IMR-90 (cell line): ENCODE results near the gene IP6K1. TPM values are rescaled to one million over a fixed set of nuclear protein-coding genes. Genes with fewer than 3 reads are reported as not detected.
A peak's percentile ranks its signal among the peaks of the same experiment; 100 is the strongest.

Experiments
- ATAC-seq: fragments of 200-7000 bp; cut with Tn5 transposase; 2 replicates; pipeline ENCODE4 v1.9.1; 2020; ENCODE audit warnings: low read depth, mild to moderate bottlenecking, moderate library complexity
- BruUV-seq: library from RNA; stranded (reverse); fragments of 400-500 nt; replicated peaks from 2 replicates; lab custom pipeline; 2021; lab: Mats Ljungman, UMichigan
- CTCF ChIA-PET: fragments of 300-600 bp; formaldehyde crosslinking; extraction: SDS; loops from one replicate; lab custom pipeline; 2021; ENCODE audit warnings: antibody characterized with exemption; lab: Yijun Ruan, JAX
- POLR2A ChIA-PET: fragments of 300-600 bp; sonication (Branson Sonifier 250); formaldehyde crosslinking; loops from one replicate; lab custom pipeline; 2022; ENCODE audit warnings: antibody characterized with exemption; ENCODE audit not compliant: unreplicated experiment; lab: Charles Lee
- DNase-seq: peaks from one replicate; pipeline ENCODE4 v3.0.0; 2013
- H2AFZ ChIP-seq: replicated peaks from 2 replicates; pipeline ENCODE3; 2013; ENCODE audit warnings: low read length, mild to moderate bottlenecking; ENCODE audit not compliant: poor library complexity
- H2AK5ac ChIP-seq: 2 replicates; pipeline ENCODE4 v1.6.1; 2013; ENCODE audit warnings: low read depth, low read length, inconsistent platforms
- H2AK9ac ChIP-seq: replicated peaks from 2 replicates; pipeline ENCODE3; 2013; ENCODE audit warnings: mild to moderate bottlenecking, low read depth, low read length, moderate library complexity; ENCODE audit not compliant: poor library complexity
- H2BK120ac ChIP-seq: 2 replicates; pipeline ENCODE4 v1.6.1; 2013; ENCODE audit warnings: low read depth, low read length, inconsistent platforms
- H2BK15ac ChIP-seq: 3 replicates; pipeline ENCODE4 v1.6.1; 2013; ENCODE audit warnings: low read depth, low read length, inconsistent platforms
- H2BK20ac ChIP-seq: 2 replicates; pipeline ENCODE4 v1.6.1; 2013; ENCODE audit warnings: low read depth, mild to moderate bottlenecking, inconsistent platforms, low read length, moderate library complexity
- H2BK5ac ChIP-seq: 2 replicates; pipeline ENCODE4 v1.6.1; 2013; ENCODE audit warnings: mild to moderate bottlenecking, low read depth, low read length, inconsistent platforms; ENCODE audit not compliant: poor library complexity, severe bottlenecking
- H3K14ac ChIP-seq: replicated peaks from 2 replicates; pipeline ENCODE4 v1.6.1; 2013; ENCODE audit warnings: low read depth, low read length, inconsistent platforms
- H3K18ac ChIP-seq: 2 replicates; pipeline ENCODE4 v1.6.1; 2013; ENCODE audit warnings: low read depth, low read length, control low read depth
- H3K23ac ChIP-seq: 2 replicates; pipeline ENCODE4 v1.6.1; 2013; ENCODE audit warnings: low read depth, low read length, inconsistent platforms
- H3K27ac ChIP-seq: 2 replicates; pipeline ENCODE4 v1.5.1; 2013; ENCODE audit warnings: mild to moderate bottlenecking, control low read depth, low read length; ENCODE audit not compliant: insufficient read depth
- H3K27me3 ChIP-seq: 2 replicates; pipeline ENCODE4 v1.6.1; 2013; ENCODE audit warnings: low read length; ENCODE audit not compliant: control insufficient read depth, insufficient read depth
- H3K36me3 ChIP-seq: 2 replicates; pipeline ENCODE4 v1.6.1; 2013; ENCODE audit warnings: low read length, mixed read lengths; ENCODE audit not compliant: control insufficient read depth, insufficient read depth
- H3K4ac ChIP-seq: 2 replicates; pipeline ENCODE4 v1.6.1; 2013; ENCODE audit warnings: low read depth, low read length, inconsistent platforms
- H3K4me1 ChIP-seq: 2 replicates; pipeline ENCODE4 v1.6.1; 2013; ENCODE audit warnings: low read length, mixed read lengths; ENCODE audit not compliant: control insufficient read depth, insufficient read depth
- H3K4me2 ChIP-seq: 2 replicates; pipeline ENCODE4 v1.6.1; 2013; ENCODE audit warnings: low read depth, mild to moderate bottlenecking, control low read depth, low read length, moderate library complexity
- H3K4me3 ChIP-seq: 2 replicates; pipeline ENCODE4 v1.5.1; 2013; ENCODE audit warnings: low read depth, mild to moderate bottlenecking, control low read depth, low read length, moderate library complexity; ENCODE audit not compliant: insufficient read depth
- H3K56ac ChIP-seq: 2 replicates; pipeline ENCODE4 v1.6.1; 2013; ENCODE audit warnings: low read length, inconsistent platforms; ENCODE audit not compliant: insufficient read depth; ENCODE audit errors: extremely low read depth
- H3K79me1 ChIP-seq, 2 experiments: 2 replicates each; pipeline ENCODE4 v1.6.1; 2013; ENCODE audit warnings: low read length in 2 of 2, inconsistent platforms in 1 of 2, low read depth in 1 of 2
- H3K9ac ChIP-seq: 2 replicates; pipeline ENCODE4 v1.6.1; 2013; ENCODE audit warnings: low read depth, low read length, control low read depth
- H3K9me1 ChIP-seq: 2 replicates; pipeline ENCODE4 v1.6.1; 2013; ENCODE audit warnings: low read length, inconsistent platforms; ENCODE audit not compliant: insufficient read depth
- H3K9me3 ChIP-seq: 2 replicates; pipeline ENCODE4 v1.6.1; 2013; ENCODE audit warnings: low read length; ENCODE audit not compliant: control insufficient read depth, insufficient read depth
- H4K20me1 ChIP-seq: 2 replicates; pipeline ENCODE4 v1.6.1; 2013; ENCODE audit warnings: low read length, inconsistent platforms; ENCODE audit not compliant: insufficient read depth
- H4K5ac ChIP-seq: 2 replicates; pipeline ENCODE4 v1.6.1; 2013; ENCODE audit warnings: mild to moderate bottlenecking, low read depth, low read length, control low read depth
- H4K8ac ChIP-seq, 2 experiments: 2 replicates each; pipeline ENCODE4 v1.6.1; 2013; ENCODE audit warnings: low read depth in 2 of 2, low read length in 2 of 2, control low read depth in 1 of 2, inconsistent platforms in 1 of 2
- H4K91ac ChIP-seq: 2 replicates; pipeline ENCODE4 v1.6.1; 2013; ENCODE audit warnings: low read depth, low read length, inconsistent platforms; ENCODE audit not compliant: insufficient read depth
- BHLHE40 ChIP-seq: fragments of 150-350 bp; IDR thresholded peaks from 2 replicates; pipeline ENCODE4 v1.6.1; 2016; ENCODE audit warnings: mild to moderate bottlenecking, low read depth, low read length
- CEBPB ChIP-seq: IDR thresholded peaks from 2 replicates; pipeline ENCODE4 v1.6.1; 2012; ENCODE audit warnings: low read depth, low read length, improper control_type of control experiment
- CHD1 ChIP-seq: IDR thresholded peaks from 2 replicates; pipeline ENCODE4 v1.6.1; 2012; ENCODE audit warnings: low read depth, low read length, improper control_type of control experiment
- CTCF ChIP-seq: conservative IDR thresholded peaks from 2 replicates; pipeline ENCODE4 v1.5.1; 2012; ENCODE audit warnings: mild to moderate bottlenecking, low read depth, low read length, improper control_type of control experiment
- MAFK ChIP-seq: IDR thresholded peaks from 2 replicates; pipeline ENCODE4 v1.6.1; 2012; ENCODE audit warnings: low read depth, low read length, improper control_type of control experiment
- MAZ ChIP-seq: IDR thresholded peaks from 2 replicates; pipeline ENCODE4 v1.6.1; 2012; ENCODE audit warnings: low read depth, mild to moderate bottlenecking, low read length, improper control_type of control experiment, moderate library complexity, borderline replicate concordance
- MXI1 ChIP-seq: IDR thresholded peaks from 2 replicates; pipeline ENCODE4 v1.6.1; 2012; ENCODE audit warnings: low read depth, mild to moderate bottlenecking, low read length, moderate library complexity, borderline replicate concordance
- NFE2L2 ChIP-seq: fragments of 150-350 bp; IDR thresholded peaks from 2 replicates; pipeline ENCODE4 v1.6.1; 2016; ENCODE audit warnings: low read depth, mild to moderate bottlenecking, low read length
- POLR2A ChIP-seq: IDR thresholded peaks from 2 replicates; pipeline ENCODE4 v1.6.1; 2012; ENCODE audit warnings: mild to moderate bottlenecking, low read depth, low read length
- RAD21 ChIP-seq: IDR thresholded peaks from 2 replicates; pipeline ENCODE4 v1.6.1; 2012; ENCODE audit warnings: low read length, improper control_type of control experiment
- RCOR1 ChIP-seq: IDR thresholded peaks from 2 replicates; pipeline ENCODE4 v1.6.1; 2012; ENCODE audit warnings: mild to moderate bottlenecking, low read length, improper control_type of control experiment; ENCODE audit not compliant: insufficient replicate concordance
- WGBS, 2 experiments: methylation state at CpG; one replicate each; pipeline versions ENCODE4 v1.1.5 to v1.1.7; 2013; ENCODE audit warnings: missing lambda C conversion rate in 2 of 2; ENCODE audit not compliant: insufficient read length in 1 of 2; ENCODE audit errors: extremely low coverage in 2 of 2; 5-methylcytosine and 5-hydroxymethylcytosine counted together
- dilution Hi-C: fragments of 300-500 bp; cut with HindIII; formaldehyde crosslinking; loops from one replicate; pipeline ENCODE4 v1.14.3; 2018; ENCODE audit warnings: low sequenced_read_pairs; ENCODE audit not compliant: unreplicated experiment
- in situ Hi-C: fragments of 300-500 bp; cut with MboI; formaldehyde crosslinking; loops from 3 replicates; pipeline ENCODE4 v1.14.3; 2019; ENCODE audit warnings: low sequenced_read_pairs, inconsistent platforms, mixed read lengths
- intact Hi-C: fragments of 100-400 bp; cut with micrococcal nuclease; formaldehyde crosslinking; loops from 2 replicates; pipeline ENCODE4 v1.10.0; 2022
- polyA plus RNA-seq, 3 experiments: library from polyadenylated mRNA; depleted of rRNA; stranded (reverse); fragments of >200 nt; gene quantifications; 2 replicates each; pipeline ENCODE4 v1.2.3, GENCODE V29; 2012; ENCODE audit warnings: low replicate concordance in 1 of 3
- total RNA-seq: library from RNA; depleted of rRNA; stranded (reverse); fragments of >200 nt; gene quantifications from 2 replicates; pipeline ENCODE4 v1.2.3, GENCODE V29; 2012
- TF ChIP-seq, protein P1 (sequence below): fragments of 150-350 bp; IDR thresholded peaks from 2 replicates; pipeline ENCODE4 v1.6.1; 2016; ENCODE audit warnings: low read depth, mild to moderate bottlenecking, low read length, moderate library complexity, borderline replicate concordance
- TF ChIP-seq, protein P2 (sequence below): fragments of 150-350 bp; IDR thresholded peaks from 2 replicates; pipeline ENCODE4 v1.6.1; 2017; ENCODE audit warnings: mild to moderate bottlenecking, antibody characterized with exemption, low read length, low read depth

Gene IP6K1
- total and polyA plus RNA-seq, 2 of the 4 experiments (the other 2 are of a cell fraction): 28.3 to 28.7 TPM

- no peak for TF ChIP-seq RCOR1
Observed at GRCh38 chr3:49807431-49808114, 21.2 kb upstream of the IP6K1 start (continued).

DNA sequence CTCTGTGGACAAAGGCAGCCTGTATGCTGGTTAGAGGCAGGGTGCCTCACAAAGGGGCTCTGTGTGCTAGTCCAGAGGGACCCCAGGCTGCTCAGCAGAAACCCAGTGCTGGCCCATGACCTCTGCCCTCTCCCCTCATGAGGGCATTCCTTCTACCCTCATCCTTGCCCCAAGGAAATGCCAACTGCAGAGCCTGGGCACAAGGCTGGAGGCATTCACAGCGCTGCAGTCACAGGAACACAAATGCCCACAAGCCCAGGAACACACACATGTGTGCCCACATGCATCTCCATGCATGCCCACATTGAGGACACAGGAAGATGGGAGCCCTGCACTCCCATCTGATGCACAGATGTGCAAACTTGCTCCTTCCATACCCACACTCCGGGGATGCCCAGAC lies 20.5 kb upstream of the IP6K1 start:
- Histone ChIP-seq H3K79me1 (peaks cover 0 to 9% of the 10 kb centered on the region in 2 experiments; a peak in 1 of 4 replicates), H3K18ac (no peak overlapping the region), H4K20me1 (no peaks in the 10 kb centered on the region), H3K36me3 (peaks cover 27% of the 10 kb centered on the region), H3K9me3 (no peaks in the 10 kb centered on the region), H3K27ac (no peak overlapping the region), H2AK9ac (no peak overlapping the region), H3K14ac (0 out of 2 replicates have a peak overlapping the region, but pooled peaks have one; percentile 8), H3K56ac (no peak overlapping the region), H4K5ac (no peak overlapping the region), H3K4me1 (peaks cover 32% of the 10 kb centered on the region), H3K23ac (no peak overlapping the region), H4K8ac (peak overlapping the region in 1 of 2 experiments; percentile 50; a peak in 1 of 4 replicates), H3K4me3 (no peak overlapping the region), H3K4ac (no peak overlapping the region; the same call in 1 of the 2 replicates), H4K91ac (no peak overlapping the region), H3K9ac (no peak overlapping the region), H3K4me2 (no peak overlapping the region), H2BK5ac (no peak overlapping the region), H2BK15ac (no peak overlapping the region), H2AK5ac (no peak overlapping the region), H2BK20ac (no peak overlapping the region), H3K27me3 (no peaks in the 10 kb centered on the region), H2AFZ (no peak overlapping the region), H2BK120ac (0 out of 2 replicates have a peak overlapping the region, but pooled peaks have one; percentile 33), H3K9me1 (peaks cover 7% of the 10 kb centered on the region; the same call in 1 of the 2 replicates)
- intact Hi-C loops: no loop called here
- POLR2A ChIA-PET: no interaction called here
- 93% methylated on average over 1 of the region's 2 CpGs; no CpG with 5 or more reads in 1 of the 2 experiments for WGBS, 2 experiments
- ATAC-seq: no peak
- dilution Hi-C loops: no loop called here
- no peak for DNase-seq
- in situ Hi-C loops: no loop called here
- no TSS peak for BruUV-seq
- CTCF ChIA-PET: interaction anchor here (0.8 kb wide), 1 partner anchor 32 kb away, joined by 3 read pairs; no protein-coding TSS in a partner anchor
- TF ChIP-seq MXI1 (no peak), MAZ (no peak), MAFK (no peak), NFE2L2 (no peak), RCOR1 (no peak), BHLHE40 (no peak), POLR2A (no peak), CHD1 (no peak), RAD21 (no peak), CEBPB (no peak), CTCF (no peak)
- TF ChIP-seq, protein P1, sequence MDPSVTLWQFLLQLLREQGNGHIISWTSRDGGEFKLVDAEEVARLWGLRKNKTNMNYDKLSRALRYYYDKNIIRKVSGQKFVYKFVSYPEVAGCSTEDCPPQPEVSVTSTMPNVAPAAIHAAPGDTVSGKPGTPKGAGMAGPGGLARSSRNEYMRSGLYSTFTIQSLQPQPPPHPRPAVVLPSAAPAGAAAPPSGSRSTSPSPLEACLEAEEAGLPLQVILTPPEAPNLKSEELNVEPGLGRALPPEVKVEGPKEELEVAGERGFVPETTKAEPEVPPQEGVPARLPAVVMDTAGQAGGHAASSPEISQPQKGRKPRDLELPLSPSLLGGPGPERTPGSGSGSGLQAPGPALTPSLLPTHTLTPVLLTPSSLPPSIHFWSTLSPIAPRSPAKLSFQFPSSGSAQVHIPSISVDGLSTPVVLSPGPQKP: no peak
- TF ChIP-seq, protein P2, sequence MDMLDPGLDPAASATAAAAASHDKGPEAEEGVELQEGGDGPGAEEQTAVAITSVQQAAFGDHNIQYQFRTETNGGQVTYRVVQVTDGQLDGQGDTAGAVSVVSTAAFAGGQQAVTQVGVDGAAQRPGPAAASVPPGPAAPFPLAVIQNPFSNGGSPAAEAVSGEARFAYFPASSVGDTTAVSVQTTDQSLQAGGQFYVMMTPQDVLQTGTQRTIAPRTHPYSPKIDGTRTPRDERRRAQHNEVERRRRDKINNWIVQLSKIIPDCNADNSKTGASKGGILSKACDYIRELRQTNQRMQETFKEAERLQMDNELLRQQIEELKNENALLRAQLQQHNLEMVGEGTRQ: no peak
